ENCODE measurements around the gene FLNA.
"Not testable (repeated sequence)": the region's sequence is repeated elsewhere in the genome, so short reads cannot be mapped to it uniquely, and the experiment has no call there.

FLNA gene, protein sequence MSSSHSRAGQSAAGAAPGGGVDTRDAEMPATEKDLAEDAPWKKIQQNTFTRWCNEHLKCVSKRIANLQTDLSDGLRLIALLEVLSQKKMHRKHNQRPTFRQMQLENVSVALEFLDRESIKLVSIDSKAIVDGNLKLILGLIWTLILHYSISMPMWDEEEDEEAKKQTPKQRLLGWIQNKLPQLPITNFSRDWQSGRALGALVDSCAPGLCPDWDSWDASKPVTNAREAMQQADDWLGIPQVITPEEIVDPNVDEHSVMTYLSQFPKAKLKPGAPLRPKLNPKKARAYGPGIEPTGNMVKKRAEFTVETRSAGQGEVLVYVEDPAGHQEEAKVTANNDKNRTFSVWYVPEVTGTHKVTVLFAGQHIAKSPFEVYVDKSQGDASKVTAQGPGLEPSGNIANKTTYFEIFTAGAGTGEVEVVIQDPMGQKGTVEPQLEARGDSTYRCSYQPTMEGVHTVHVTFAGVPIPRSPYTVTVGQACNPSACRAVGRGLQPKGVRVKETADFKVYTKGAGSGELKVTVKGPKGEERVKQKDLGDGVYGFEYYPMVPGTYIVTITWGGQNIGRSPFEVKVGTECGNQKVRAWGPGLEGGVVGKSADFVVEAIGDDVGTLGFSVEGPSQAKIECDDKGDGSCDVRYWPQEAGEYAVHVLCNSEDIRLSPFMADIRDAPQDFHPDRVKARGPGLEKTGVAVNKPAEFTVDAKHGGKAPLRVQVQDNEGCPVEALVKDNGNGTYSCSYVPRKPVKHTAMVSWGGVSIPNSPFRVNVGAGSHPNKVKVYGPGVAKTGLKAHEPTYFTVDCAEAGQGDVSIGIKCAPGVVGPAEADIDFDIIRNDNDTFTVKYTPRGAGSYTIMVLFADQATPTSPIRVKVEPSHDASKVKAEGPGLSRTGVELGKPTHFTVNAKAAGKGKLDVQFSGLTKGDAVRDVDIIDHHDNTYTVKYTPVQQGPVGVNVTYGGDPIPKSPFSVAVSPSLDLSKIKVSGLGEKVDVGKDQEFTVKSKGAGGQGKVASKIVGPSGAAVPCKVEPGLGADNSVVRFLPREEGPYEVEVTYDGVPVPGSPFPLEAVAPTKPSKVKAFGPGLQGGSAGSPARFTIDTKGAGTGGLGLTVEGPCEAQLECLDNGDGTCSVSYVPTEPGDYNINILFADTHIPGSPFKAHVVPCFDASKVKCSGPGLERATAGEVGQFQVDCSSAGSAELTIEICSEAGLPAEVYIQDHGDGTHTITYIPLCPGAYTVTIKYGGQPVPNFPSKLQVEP (N-terminal part only)

GRCh38 chrX:154374313-154375155, at the start of gene FLNA:
FLNA (minus strand) TSS chrX:154374634; CDS start chrX:154371245, 3,389 bp downstream.
- peak; percentile 62 for DNase-seq (ENCODE audit: low spot score)

DNA sequence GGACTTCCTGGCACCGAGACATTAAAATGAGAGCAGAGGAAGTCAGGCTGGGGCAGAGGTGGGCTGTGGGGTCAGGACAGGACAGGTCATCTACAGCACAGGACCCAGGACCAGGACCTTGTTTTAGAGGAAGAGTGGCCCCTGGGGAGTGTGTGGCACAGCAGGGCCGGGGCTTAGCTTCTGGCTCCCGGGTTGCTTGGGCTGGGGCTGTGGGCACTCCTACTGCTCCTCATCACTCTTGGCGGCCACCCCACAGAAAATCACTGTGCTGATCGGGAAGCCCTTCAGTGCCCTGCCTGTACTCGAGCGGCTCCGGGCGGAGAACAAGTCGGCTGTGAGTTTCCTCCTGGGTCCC, 45.9 kb upstream of the FLNA start:
- DNase-seq (ENCODE audit: low spot score) = no peak

GRCh38 chrX:154419688-154420401, 45.4 kb upstream of the FLNA start:
- DNase-seq (ENCODE audit: low spot score) = no peak

DNA sequence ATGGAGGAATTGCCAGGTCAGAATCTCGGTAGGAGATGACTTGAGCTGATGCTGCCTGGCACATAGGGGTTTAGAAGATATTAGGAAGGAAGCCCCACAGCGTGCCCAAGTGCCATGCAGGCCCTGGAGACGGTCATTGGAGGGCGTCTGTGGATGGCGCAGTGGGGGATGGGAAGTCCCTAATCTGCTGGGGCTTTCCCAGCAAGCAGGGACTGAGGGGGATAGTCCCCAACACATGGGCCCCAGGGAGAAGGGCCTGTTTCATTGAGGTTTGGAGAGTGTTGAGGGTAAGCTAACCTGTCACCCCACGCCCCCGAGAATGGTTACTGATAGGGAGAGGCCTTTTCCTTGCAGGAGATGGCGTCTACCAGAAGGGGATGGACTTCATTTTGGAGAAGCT, 44.8 kb upstream of the FLNA start:
- DNase-seq (ENCODE audit: low spot score) = no peak

DNA sequence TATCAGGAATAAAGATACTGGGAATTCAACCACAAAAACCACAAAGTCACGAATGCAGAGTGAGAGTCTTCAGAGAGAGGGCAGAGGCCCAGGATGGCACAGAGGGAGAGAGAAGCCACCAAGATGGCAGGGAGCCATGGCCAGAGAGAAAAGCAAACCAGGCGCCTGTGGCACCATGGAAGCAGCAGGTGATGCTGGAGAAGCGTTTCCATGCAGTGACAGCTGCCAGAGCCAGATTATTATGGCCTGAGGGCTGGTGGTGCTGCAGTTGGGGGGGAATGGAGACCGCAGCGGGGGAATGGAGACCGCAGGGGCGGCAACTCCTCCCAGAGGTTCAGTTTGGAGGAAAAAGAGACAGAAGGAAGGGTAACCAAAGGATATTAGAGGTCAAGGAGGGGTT, 42.7 kb upstream of the FLNA start:
- DNase-seq (ENCODE audit: low spot score) = no peak

DNA sequence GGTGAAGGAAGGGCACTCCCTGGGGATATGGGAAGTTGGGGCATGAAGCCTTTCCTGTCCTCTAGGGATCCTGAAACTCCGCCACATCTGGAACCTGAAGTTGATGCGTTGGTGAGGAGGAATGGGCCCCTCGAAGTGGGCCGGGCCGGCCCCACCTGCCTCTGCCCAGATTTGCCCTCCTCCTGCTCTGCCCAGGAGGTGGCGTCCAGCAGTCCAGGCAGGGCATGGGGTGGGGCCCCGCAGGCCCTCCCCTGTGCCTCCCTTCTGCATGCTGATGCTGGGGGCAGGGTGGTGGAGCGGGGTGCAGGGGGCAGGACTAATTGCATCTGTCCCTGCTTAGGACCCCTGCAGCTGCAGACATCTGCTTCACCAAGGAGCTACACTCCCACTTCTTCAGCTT, 38.7 kb upstream of the FLNA start:
- DNase-seq (ENCODE audit: low spot score) = no peak

- no peak for DNase-seq (ENCODE audit: low spot score)
Measured at GRCh38 chrX:154412468-154412867, 38.0 kb upstream of the FLNA start.

DNA sequence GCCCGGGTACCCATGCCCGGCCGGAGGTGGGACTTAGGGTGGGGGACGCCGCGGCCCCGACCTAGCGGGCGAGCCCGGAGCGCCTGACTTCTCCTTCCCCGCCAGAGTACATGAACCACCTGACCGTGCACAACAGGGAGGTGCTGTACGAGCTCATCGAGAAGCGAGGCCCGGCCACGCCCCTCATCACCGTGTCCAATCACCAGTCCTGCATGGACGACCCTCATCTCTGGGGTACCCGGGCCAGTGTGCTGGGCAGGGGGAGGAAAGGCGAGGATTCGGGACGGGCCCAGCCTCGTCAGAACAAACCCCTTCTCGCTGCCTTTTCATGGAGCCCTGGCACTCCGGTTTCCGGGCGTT, 37.5 kb upstream of the FLNA start:
- DNase-seq (ENCODE audit: low spot score) = peak; percentile 58

DNA sequence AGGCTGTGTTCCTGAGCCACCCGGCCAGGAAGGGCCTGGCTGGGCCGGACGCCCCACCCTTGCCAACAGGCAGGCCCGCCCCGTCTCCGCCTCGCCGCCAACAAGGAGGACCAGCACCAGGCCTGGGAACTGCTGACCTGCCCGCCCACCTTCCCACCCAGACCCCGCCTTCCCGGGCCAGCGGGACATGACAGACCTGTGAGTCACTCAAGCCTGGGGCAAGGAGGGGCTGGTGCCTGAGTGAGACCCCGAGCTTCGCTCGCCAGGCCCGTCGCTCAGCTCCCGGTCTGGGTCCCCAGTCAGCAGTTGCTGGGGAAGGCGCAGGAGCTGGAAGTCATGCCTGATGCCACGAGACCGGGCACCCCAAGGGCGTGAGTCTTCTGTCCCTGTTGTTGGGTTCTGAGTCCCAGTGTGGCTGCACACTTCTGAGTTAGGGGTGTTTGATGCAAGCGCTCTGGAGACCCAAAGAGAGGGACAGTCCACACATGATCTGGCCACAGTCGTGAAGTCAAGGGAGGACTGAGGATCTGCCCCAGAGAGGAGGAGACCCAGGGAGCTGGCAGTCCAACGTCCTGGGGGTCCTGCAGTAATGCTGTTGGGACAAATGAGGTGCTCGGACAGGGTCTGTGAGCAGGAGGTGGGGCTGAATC, 34.9 kb upstream of the FLNA start, which contains the start of gene DNASE1L1:
DNASE1L1 (minus strand) TSS at position 33 of the 650 bp plus-strand sequence. CDS start 3,686 bp downstream, outside the sequence.
- DNase-seq (ENCODE audit: low spot score) = peak; percentile 75

GRCh38 chrX:154408659-154409221, 34.3 kb upstream of the FLNA start:
- DNase-seq (ENCODE audit: low spot score) = no peak

GRCh38 chrX:154404625-154405192, 30.3 kb upstream of the FLNA start:
- DNase-seq (ENCODE audit: low spot score) = no peak

DNA sequence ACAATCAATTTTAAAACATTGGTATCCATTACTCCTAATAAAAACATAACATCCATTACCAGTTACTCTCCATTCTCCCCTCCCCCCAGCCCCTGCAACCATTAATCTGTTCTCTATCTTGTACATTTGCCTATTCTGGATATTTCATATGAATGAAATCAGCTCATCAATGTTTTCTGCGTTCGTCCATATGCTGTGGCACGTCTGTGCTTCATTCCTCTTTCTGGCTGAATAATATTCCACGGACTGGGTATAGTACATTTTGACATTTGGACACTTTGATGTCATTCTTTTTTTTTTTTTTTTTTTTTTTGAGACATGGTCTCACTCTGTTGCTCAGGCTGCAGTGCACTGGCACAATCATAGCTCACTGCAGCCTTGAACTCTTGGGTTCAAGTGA, 29.4 kb upstream of the FLNA start:
- DNase-seq (ENCODE audit: low spot score) = no peak

DNA sequence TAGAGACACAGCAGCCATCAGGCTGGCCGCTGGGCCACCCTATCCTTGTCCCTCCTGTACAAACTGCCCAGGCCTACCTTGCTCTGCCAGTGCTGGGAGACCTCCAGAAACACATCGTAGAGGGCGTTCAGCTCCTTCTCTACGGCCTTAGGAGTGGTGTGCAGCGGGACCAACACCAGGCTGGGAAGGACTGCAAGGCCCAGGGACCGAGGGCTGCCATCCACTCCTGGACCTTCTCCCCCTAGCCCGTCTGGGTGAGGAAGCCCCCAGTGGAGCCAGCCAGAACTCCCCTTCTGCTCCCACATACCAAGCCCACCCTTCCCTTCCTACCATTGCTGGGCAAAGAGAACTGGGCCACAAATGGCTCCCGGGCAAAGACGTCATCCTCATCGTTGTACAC, 28.8 kb upstream of the FLNA start:
- no peak for DNase-seq (ENCODE audit: low spot score)

DNA sequence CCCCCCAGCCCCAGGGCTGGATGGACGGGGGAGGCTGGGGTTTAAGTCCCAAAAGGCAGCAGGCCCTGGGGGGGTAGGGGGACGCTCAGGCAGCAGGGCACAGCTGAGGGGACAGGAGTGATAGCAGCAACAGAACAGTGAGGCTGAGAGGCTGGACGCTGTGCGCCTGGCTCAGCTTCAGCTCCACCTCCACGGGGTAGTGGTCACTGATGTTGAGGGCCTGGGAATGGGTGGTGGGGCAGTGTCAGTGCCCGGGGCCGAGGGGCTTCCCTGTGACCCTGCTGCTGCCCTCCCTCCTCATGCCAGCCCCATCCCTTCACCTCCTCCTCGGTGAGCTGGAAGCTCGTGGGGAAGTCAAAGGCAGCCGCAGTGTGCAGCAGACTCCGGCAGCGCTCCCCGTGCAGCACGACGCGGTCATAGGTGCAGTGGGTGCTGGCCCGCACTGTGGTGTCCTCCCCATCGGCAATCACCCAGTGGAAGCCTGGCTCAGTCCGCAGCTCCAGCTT, 28.2 kb upstream of the FLNA start:
- DNase-seq (ENCODE audit: low spot score) = no peak

DNA sequence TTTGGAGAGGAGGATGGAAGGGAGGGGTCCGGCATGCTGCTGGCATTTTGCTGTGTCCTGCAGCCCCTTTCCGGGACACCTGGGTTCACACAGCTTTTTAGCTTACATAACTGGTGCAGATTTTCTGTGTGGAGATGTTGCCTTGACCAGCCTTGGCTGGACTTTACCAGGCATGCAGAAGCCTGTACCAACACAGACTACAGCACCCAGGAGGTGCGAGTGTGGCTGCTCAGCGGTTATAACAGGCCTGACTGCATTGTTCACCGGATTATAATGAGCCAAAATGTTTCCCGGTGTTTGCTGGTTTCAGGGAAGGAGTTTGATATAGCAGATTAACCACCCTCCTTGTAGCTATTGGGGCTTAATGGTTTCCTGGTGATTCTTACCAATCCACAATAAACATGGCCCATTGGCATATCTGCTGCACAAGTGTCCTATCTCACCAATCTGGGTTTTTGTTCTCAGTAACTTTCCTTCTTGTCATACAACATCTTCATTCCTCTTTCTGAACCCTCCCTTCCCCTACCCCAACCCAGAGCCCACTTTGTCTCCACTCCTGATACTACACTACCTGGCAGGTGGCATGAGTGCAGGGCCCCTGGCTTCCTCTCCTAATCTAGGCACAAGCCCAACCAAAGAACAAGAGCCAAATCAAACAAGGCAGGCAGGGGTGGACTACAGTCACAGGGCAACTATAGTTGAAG, 27.6 kb upstream of the FLNA start:
- DNase-seq (ENCODE audit: low spot score) = peak; percentile 41

GRCh38 chrX:154401045-154401799, 26.8 kb upstream of the FLNA start:
- peak; percentile 50 for DNase-seq (ENCODE audit: low spot score)

DNA sequence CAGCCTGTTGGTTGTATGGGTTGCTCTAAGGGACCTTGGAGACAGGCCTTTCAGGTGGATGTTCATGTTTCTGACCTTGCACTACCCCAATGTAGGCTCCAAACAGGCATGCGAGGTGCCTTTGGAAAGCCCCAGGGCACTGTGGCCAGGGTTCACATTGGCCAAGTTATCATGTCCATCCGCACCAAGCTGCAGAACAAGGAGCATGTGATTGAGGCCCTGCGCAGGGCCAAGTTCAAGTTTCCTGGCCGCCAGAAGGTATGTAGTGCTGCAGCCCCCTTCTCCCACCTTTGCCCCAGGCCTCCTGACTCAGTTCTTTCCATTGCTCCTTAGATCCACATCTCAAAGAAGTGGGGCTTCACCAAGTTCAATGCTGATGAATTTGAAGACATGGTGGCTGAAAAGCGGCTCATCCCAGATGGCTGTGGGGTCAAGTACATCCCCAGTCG, 26.0 kb upstream of the FLNA start:
- not testable (repeated sequence) for DNase-seq (ENCODE audit: low spot score)
